ENCODE data around the gene CX3CL1. TPM values are rescaled to one million over a fixed set of nuclear protein-coding genes. Genes with fewer than 3 reads are reported as not detected.
"Not testable (repeated sequence)": the region's sequence is repeated elsewhere in the genome, so short reads cannot be mapped to it uniquely, and the experiment has no call there.

CX3CL1 gene
- total RNA-seq, 1 experiment from 2014 or later = not detected

DNA sequence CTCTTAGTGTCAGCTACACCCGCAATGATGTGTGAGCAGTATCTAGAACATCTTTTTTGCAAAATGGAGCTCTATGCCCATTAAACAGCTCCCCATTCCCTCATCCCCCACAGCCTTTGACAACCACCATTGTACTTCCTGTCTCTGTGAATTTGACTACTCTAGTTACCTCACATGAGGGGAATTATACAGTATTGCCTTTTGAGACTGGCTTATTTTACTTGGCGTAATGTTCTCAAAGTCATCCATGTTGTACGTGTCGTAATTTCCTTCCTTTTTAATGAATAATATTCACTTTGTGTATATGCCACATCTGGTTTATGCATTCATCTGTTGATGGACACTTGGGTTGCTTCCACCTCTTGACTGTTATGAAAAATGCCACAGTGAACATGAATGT lies 36.9 kb upstream of the CX3CL1 start:
- DNase-seq (no peak), ATAC-seq (no peak)
- Histone ChIP-seq H2AFZ (ENCODE audit: low read length) (no peak overlapping the region), H3K9ac (ENCODE audit: low read length) (no peak overlapping the region), H3K27ac (ENCODE audit: low read length) (no peak overlapping the region), H3K4me1 (ENCODE audit: insufficient read depth, low read length) (peaks cover 13% of the 10 kb centered on the region), H3K79me2 (ENCODE audit: low read length) (no peaks in the 10 kb centered on the region), H3F3A (ENCODE audit: low read length, unreplicated experiment) (no peaks in the 10 kb centered on the region), H3K4me3 (ENCODE audit: low read length) (no peak overlapping the region), H3K36me3 (ENCODE audit: low read depth, low read length) (no peaks in the 10 kb centered on the region), H3K9me2 (replicated peaks; ENCODE audit: low read length) (no peaks in the 10 kb centered on the region), H3K4me2 (ENCODE audit: low read length) (no peak overlapping the region), H4K20me1 (ENCODE audit: low read length) (no peaks in the 10 kb centered on the region), H3K9me3 (ENCODE audit: low read length) (no peaks in the 10 kb centered on the region), H3K27me3 (ENCODE audit: low read length) (no peaks in the 10 kb centered on the region)
- intact Hi-C loops (cut with micrococcal nuclease) = no loop called here
- ChIA-PET POLR2A (ENCODE audit: unreplicated experiment) (no interaction called here), CTCF (no interaction called here)
- no TSS peak for BruUV-seq (replicated peaks)
- TF ChIP-seq, protein P1, sequence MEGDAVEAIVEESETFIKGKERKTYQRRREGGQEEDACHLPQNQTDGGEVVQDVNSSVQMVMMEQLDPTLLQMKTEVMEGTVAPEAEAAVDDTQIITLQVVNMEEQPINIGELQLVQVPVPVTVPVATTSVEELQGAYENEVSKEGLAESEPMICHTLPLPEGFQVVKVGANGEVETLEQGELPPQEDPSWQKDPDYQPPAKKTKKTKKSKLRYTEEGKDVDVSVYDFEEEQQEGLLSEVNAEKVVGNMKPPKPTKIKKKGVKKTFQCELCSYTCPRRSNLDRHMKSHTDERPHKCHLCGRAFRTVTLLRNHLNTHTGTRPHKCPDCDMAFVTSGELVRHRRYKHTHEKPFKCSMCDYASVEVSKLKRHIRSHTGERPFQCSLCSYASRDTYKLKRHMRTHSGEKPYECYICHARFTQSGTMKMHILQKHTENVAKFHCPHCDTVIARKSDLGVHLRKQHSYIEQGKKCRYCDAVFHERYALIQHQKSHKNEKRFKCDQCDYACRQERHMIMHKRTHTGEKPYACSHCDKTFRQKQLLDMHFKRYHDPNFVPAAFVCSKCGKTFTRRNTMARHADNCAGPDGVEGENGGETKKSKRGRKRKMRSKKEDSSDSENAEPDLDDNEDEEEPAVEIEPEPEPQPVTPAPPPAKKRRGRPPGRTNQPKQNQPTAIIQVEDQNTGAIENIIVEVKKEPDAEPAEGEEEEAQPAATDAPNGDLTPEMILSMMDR (conservative IDR thresholded peaks at IDR 0.05; ENCODE audit: low read depth, low read length) = no peak
- no peak for TF ChIP-seq EZH2phosphoT487 (IDR thresholded peaks at IDR 0.05; ENCODE audit: borderline replicate concordance, low read length)
- no peak for TF ChIP-seq EZH2 (IDR thresholded peaks at IDR 0.05; ENCODE audit: low read length, unreplicated experiment)

DNA sequence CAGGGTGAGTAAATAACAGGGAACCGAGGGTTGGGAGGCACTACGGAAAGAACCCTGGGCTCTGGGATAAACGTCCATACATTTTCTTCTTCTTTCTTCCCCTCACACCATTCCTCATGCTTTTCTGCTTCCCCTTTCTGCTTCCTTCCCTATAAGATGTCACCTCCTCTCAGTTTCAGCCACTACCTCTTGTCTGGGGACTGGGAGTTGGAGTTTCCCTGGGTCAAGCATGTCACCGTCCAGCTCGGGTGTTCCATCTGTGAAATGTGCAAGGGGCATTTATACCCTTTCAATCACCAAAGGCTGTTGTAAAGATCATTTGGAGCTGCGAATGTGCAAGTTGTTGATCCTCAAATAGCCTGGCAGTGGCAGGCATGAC lies 31.2 kb upstream of the CX3CL1 start:
- Histone ChIP-seq H3K27me3 (ENCODE audit: low read length) (no peaks in the 10 kb centered on the region), H3F3A (ENCODE audit: low read length, unreplicated experiment) (no peaks in the 10 kb centered on the region), H3K9me3 (ENCODE audit: low read length) (no peaks in the 10 kb centered on the region), H3K9me2 (replicated peaks; ENCODE audit: low read length) (no peaks in the 10 kb centered on the region), H3K9ac (ENCODE audit: low read length) (peak overlapping the region; percentile 55), H2AFZ (ENCODE audit: low read length) (no peak overlapping the region), H3K79me2 (ENCODE audit: low read length) (no peaks in the 10 kb centered on the region), H3K27ac (ENCODE audit: low read length) (peak overlapping the region; percentile 94), H3K4me1 (ENCODE audit: insufficient read depth, low read length) (peaks cover 33% of the 10 kb centered on the region), H3K4me3 (ENCODE audit: low read length) (no peak overlapping the region), H4K20me1 (ENCODE audit: low read length) (no peaks in the 10 kb centered on the region), H3K36me3 (ENCODE audit: low read depth, low read length) (no peaks in the 10 kb centered on the region), H3K4me2 (ENCODE audit: low read length) (peak overlapping the region; percentile 59)
- no peak for TF ChIP-seq EZH2phosphoT487 (IDR thresholded peaks at IDR 0.05; ENCODE audit: borderline replicate concordance, low read length)
- TF ChIP-seq EZH2 (IDR thresholded peaks at IDR 0.05; ENCODE audit: low read length, unreplicated experiment) = no peak
- TF ChIP-seq, protein P1 (conservative IDR thresholded peaks at IDR 0.05; ENCODE audit: low read depth, low read length) = no peak
- ATAC-seq (no peak), DNase-seq (no peak)
- ChIA-PET CTCF (interaction anchor here (0.8 kb wide), 1 partner anchor 78 kb away, joined by 3 read pairs; no protein-coding TSS in a partner anchor), POLR2A (ENCODE audit: unreplicated experiment) (no interaction called here)
- BruUV-seq (replicated peaks) = no TSS peak
- intact Hi-C loops (cut with micrococcal nuclease) = loop anchor here (1.0 kb wide), 2 partner anchors 37 to 96 kb away; partner anchors contain the start of gene ARL2BP

- ChIA-PET CTCF (interaction anchor here (0.8 kb wide), 1 partner anchor 77 kb away, joined by 3 read pairs; no protein-coding TSS in a partner anchor), POLR2A (ENCODE audit: unreplicated experiment) (interaction anchor here (0.6 kb wide), 1 partner anchor 9 kb away, joined by 3 read pairs; no protein-coding TSS in a partner anchor)
- peak; percentile 90 for ATAC-seq
- H3K9ac ChIP-seq (ENCODE audit: low read length) = peak overlapping the region; percentile 55
- no peaks in the 10 kb centered on the region for H3K27me3 ChIP-seq (ENCODE audit: low read length)
- H3K9me2 ChIP-seq (replicated peaks; ENCODE audit: low read length) = no peaks in the 10 kb centered on the region
- no peaks in the 10 kb centered on the region for H3K36me3 ChIP-seq (ENCODE audit: low read depth, low read length)
- no peaks in the 10 kb centered on the region for H3K79me2 ChIP-seq (ENCODE audit: low read length)
- H3K4me3 ChIP-seq (ENCODE audit: low read length) = no peak overlapping the region
- DNase-seq = peak; percentile 99
- peaks cover 33% of the 10 kb centered on the region for H3K4me1 ChIP-seq (ENCODE audit: insufficient read depth, low read length)
- no peaks in the 10 kb centered on the region for H3K9me3 ChIP-seq (ENCODE audit: low read length)
- TF ChIP-seq, protein P1 (conservative IDR thresholded peaks at IDR 0.05; ENCODE audit: low read depth, low read length) = no peak; the same call in 1 of the 2 replicates
- TF ChIP-seq EZH2 (IDR thresholded peaks at IDR 0.05; ENCODE audit: low read length, unreplicated experiment) (no peak), EZH2phosphoT487 (IDR thresholded peaks at IDR 0.05; ENCODE audit: borderline replicate concordance, low read length) (no peak)
- BruUV-seq (replicated peaks) = no TSS peak
- intact Hi-C loops (cut with micrococcal nuclease) = loop anchor here (1.0 kb wide), 2 partner anchors 37 to 96 kb away; partner anchors contain the start of gene ARL2BP
- H3K27ac ChIP-seq (ENCODE audit: low read length) = peak overlapping the region; percentile 94
- no peaks in the 10 kb centered on the region for H3F3A ChIP-seq (ENCODE audit: low read length, unreplicated experiment)
- peak overlapping the region; percentile 61 for H3K4me2 ChIP-seq (ENCODE audit: low read length)
- no peaks in the 10 kb centered on the region for H4K20me1 ChIP-seq (ENCODE audit: low read length)
- H2AFZ ChIP-seq (ENCODE audit: low read length) = no peak overlapping the region
These were observed 30.6 kb upstream of the CX3CL1 start for GRCh38 chr16:57341441-57342303.

GRCh38 chr16:57342606-57343005 lies 29.7 kb upstream of the CX3CL1 start:
- Histone ChIP-seq H3K9ac (ENCODE audit: low read length) (peak overlapping the region; percentile 54), H3K27ac (ENCODE audit: low read length) (peak overlapping the region; percentile 90), H3K4me2 (ENCODE audit: low read length) (peak overlapping the region; percentile 61), H3K4me1 (ENCODE audit: insufficient read depth, low read length) (peaks cover 33% of the 10 kb centered on the region)
- ATAC-seq; POLR2A ChIA-PET (ENCODE audit: unreplicated experiment); BruUV-seq (replicated peaks); H4K20me1 ChIP-seq (ENCODE audit: low read length); DNase-seq; H3K27me3 ChIP-seq (ENCODE audit: low read length); CTCF ChIA-PET; H3K9me3 ChIP-seq (ENCODE audit: low read length); intact Hi-C loops (cut with micrococcal nuclease); H3K9me2 ChIP-seq (replicated peaks; ENCODE audit: low read length); H3K36me3 ChIP-seq (ENCODE audit: low read depth, low read length); H3K79me2 ChIP-seq (ENCODE audit: low read length); H3K4me3 ChIP-seq (ENCODE audit: low read length); H3F3A ChIP-seq (ENCODE audit: low read length, unreplicated experiment); H2AFZ ChIP-seq (ENCODE audit: low read length): not testable (repeated sequence)
